GM21390 (cell line): ENCODE results near the gene VDAC1.
A peak's percentile ranks its signal among the peaks of the same experiment; 100 is the strongest.
"Not testable (repeated sequence)": the region's sequence is repeated elsewhere in the genome, so short reads cannot be mapped to it uniquely, and the experiment has no call there.

ENCODE experiments used
- ATAC-seq: cut with Tn5 transposase; IDR thresholded peaks from one replicate; pipeline ENCODE4 v1.9.1; 2021; ENCODE audit not compliant: unreplicated experiment

VDAC1 gene

GRCh38 chr5:133996683-133997252 lies 8.0 kb downstream of the VDAC1 start:
- no peak for ATAC-seq

- ATAC-seq = no peak
Observed at GRCh38 chr5:133995883-133996563, 8.8 kb downstream of the VDAC1 start.

- ATAC-seq = no peak
Observed at GRCh38 chr5:133995341-133995740, 9.4 kb downstream of the VDAC1 start.

GRCh38 chr5:133994990-133995333 lies 9.8 kb downstream of the VDAC1 start:
- ATAC-seq = no peak

- no peak for ATAC-seq
Observed at GRCh38 chr5:133994297-133994989, 10.3 kb downstream of the VDAC1 start.

- no peak for ATAC-seq
Observed at GRCh38 chr5:133993185-133993936, 11.4 kb downstream of the VDAC1 start.

- ATAC-seq = no peak
Observed at GRCh38 chr5:133992429-133993155, 12.2 kb downstream of the VDAC1 start.

- no peak for ATAC-seq
Observed at GRCh38 chr5:133991171-133991910, 13.4 kb downstream of the VDAC1 start.

- no peak for ATAC-seq
Observed at GRCh38 chr5:133990396-133990795, 14.4 kb downstream of the VDAC1 start.

GRCh38 chr5:133985540-133986180 lies 19.1 kb downstream of the VDAC1 start:
- no peak for ATAC-seq

GRCh38 chr5:133983674-133984073 lies 21.1 kb downstream of the VDAC1 start:
- ATAC-seq = no peak

- no peak for ATAC-seq
Observed at GRCh38 chr5:133981714-133982113, 23.1 kb downstream of the VDAC1 start.

- ATAC-seq = no peak
Observed at GRCh38 chr5:133980652-133981051, 24.1 kb downstream of the VDAC1 start.

GRCh38 chr5:133978943-133979342 lies 25.8 kb downstream of the VDAC1 start:
- no peak for ATAC-seq

- ATAC-seq = no peak
Observed at GRCh38 chr5:133977858-133978257, 26.9 kb downstream of the VDAC1 start.

- peak; percentile 51 for ATAC-seq
Observed at GRCh38 chr5:133977161-133977787, 27.5 kb downstream of the VDAC1 start.

GRCh38 chr5:133975546-133975945 lies 29.2 kb downstream of the VDAC1 start:
- not testable (repeated sequence) for ATAC-seq

GRCh38 chr5:133974142-133974541 lies 30.6 kb downstream of the VDAC1 start:
- ATAC-seq = no peak

GRCh38 chr5:133970325-133970909 lies 34.4 kb downstream of the VDAC1 start:
- ATAC-seq = no peak
